Measurements from ENCODE around the gene GPC1. TPM values are rescaled to one million over a fixed set of nuclear protein-coding genes. Genes with fewer than 3 reads are reported as not detected.
A peak's percentile ranks its signal among the peaks of the same experiment; 100 is the strongest.

Gene GPC1
- total RNA-seq, 3 donors from 2014 or later: 13.8 to 56.3 (median 21.0) TPM

DNA sequence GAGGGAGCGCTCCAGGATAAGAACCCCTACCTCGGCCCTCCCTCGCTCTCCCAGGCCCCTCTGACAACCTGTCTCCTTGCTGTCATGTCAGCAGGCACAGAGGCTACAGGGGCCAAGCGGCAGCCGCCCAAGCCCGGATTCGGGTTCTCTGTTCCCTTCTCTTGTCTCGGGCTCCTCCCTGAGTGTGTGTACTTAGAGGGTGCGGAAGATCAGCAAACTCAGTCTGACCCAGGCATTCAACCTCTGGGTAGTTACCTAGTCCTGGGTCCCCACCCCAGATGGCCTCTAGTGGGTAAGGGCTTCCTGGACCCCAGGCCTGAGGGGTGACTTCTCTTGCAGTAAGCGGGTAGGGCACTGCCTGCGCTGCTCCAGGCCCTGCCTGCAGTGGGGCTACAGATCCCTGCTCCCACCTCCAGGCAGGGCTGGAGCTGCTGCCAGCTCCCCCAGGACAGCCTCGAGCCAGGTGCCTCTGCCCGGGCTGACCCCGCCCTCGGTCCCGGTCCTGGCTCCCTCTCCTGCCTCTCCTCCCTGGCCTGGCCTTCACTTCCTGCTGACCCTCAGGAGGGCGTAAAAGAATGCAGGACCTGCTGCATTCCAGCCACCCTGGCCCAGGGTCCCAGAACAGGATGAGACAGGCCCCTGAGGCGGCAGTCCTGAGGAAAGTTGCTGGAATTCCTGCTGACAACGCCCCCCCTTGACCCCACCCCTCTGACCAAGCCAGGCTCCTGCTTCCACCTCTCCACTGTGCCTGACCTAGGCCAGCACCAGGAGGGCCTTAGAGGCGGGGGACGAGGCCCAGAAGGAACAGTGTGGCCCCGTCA is 22.0 kb downstream of the GPC1 start:
- Histone ChIP-seq H3K36me3 (no peaks in the 10 kb centered on the region), H3K27me3 (peaks cover 0 to 3% of the 10 kb centered on the region in 2 donors), H3K27ac (peak overlapping the region in 1 of 2 donors; percentile 67), H3K4me1 (peaks cover 5 to 13% of the 10 kb centered on the region in 2 donors), H3K4me3 (no peak overlapping the region), H3K9me3 (no peaks in the 10 kb centered on the region)
- intact Hi-C loops (cut with DNase I; ENCODE audit: low total_unique reads): no loop called here
- TF ChIP-seq POLR2A (IDR thresholded peaks at IDR 0.05): no peak
- TF ChIP-seq, protein P1, sequence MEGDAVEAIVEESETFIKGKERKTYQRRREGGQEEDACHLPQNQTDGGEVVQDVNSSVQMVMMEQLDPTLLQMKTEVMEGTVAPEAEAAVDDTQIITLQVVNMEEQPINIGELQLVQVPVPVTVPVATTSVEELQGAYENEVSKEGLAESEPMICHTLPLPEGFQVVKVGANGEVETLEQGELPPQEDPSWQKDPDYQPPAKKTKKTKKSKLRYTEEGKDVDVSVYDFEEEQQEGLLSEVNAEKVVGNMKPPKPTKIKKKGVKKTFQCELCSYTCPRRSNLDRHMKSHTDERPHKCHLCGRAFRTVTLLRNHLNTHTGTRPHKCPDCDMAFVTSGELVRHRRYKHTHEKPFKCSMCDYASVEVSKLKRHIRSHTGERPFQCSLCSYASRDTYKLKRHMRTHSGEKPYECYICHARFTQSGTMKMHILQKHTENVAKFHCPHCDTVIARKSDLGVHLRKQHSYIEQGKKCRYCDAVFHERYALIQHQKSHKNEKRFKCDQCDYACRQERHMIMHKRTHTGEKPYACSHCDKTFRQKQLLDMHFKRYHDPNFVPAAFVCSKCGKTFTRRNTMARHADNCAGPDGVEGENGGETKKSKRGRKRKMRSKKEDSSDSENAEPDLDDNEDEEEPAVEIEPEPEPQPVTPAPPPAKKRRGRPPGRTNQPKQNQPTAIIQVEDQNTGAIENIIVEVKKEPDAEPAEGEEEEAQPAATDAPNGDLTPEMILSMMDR (IDR thresholded peaks at IDR 0.05): no peak
- TF ChIP-seq POLR2AphosphoS5 (IDR thresholded peaks at IDR 0.05): no peak
- DNase-seq (ENCODE audit: low spot score in 2 of 2): no peak

DNA sequence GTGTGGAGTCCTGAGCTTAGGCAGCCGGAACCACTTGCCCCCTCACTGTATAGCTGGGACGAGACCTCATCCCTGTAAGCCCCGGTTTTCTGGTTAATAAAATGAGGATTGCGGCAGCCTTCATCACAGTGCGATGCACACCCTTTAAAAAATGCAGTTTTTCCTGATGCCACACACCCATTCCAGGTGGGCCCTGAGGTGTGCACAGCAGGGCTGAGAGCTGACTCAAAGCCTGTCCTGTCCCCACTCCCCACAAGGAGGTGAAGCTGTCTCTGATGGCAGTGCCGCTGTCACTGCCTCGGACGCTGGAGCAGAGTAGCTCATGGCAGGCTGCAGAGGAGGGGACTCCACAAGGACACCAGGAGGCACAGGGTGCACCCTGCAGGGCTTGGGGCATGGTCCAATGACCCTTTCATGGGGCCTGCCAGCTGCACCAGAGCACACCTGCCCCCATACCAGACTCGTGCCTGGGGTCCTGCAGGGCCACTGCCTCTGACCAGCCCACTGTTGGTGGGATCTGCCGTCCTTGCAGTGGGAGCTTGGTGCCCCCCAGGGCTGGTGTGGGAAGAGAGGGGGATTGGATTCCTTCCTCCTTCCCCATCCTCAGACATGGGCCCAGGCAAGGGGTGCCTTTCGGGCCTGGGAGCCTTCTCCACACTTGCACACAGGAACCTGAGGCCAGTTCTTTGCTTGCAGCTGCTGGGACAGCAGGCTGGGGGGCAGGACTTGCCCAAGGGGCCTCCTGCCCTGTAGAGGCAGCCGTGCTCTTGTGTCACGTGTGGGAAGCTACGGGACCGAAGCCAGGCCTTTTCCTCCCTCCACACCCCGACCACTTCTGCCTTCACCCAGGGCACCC is 22.8 kb downstream of the GPC1 start:
- no peaks in the 10 kb centered on the region for H3K9me3 ChIP-seq
- TF ChIP-seq POLR2AphosphoS5 (IDR thresholded peaks at IDR 0.05): no peak
- TF ChIP-seq, protein P1 (IDR thresholded peaks at IDR 0.05): no peak
- no peak for TF ChIP-seq POLR2A (IDR thresholded peaks at IDR 0.05)
- no peak overlapping the region for H3K4me3 ChIP-seq
- H3K27ac ChIP-seq: no peak overlapping the region
- intact Hi-C loops (cut with DNase I; ENCODE audit: low total_unique reads): no loop called here
- no peak for DNase-seq (ENCODE audit: low spot score in 2 of 2)
- H3K27me3 ChIP-seq: peaks cover 0 to 3% of the 10 kb centered on the region in 2 donors
- H3K4me1 ChIP-seq: peaks cover 5 to 13% of the 10 kb centered on the region in 2 donors
- no peaks in the 10 kb centered on the region for H3K36me3 ChIP-seq

DNA sequence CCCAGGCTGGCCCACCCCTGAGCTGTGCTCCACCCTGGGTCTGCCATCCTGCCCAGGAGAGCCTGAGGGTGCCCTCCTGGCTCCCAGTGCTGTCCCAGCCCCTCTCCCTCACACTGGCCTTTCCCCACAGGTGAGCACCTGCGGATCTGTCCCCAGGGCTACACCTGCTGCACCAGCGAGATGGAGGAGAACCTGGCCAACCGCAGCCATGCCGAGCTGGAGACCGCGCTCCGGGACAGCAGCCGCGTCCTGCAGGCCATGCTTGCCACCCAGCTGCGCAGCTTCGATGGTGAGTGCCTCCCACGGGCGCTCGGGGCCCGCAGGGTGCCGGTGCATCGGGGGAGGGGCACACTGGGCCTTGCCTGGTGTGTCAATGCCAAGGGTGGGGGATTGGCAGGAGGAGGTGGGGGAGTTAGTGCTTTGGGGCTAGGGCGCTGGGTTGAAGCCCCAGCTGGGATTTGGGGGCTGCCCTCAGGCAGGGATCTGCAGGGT is 23.5 kb downstream of the GPC1 start:
- Histone ChIP-seq H3K4me3 (no peak overlapping the region), H3K27me3 (no peaks in the 10 kb centered on the region), H3K36me3 (no peaks in the 10 kb centered on the region), H3K27ac (no peak overlapping the region), H3K4me1 (peaks cover 5 to 13% of the 10 kb centered on the region in 2 donors), H3K9me3 (no peaks in the 10 kb centered on the region)
- intact Hi-C loops (cut with DNase I; ENCODE audit: low total_unique reads): no loop called here
- no peak for TF ChIP-seq POLR2AphosphoS5 (IDR thresholded peaks at IDR 0.05)
- no peak for TF ChIP-seq POLR2A (IDR thresholded peaks at IDR 0.05)
- TF ChIP-seq, protein P1 (IDR thresholded peaks at IDR 0.05): no peak
- DNase-seq (ENCODE audit: low spot score in 2 of 2): no peak

DNA sequence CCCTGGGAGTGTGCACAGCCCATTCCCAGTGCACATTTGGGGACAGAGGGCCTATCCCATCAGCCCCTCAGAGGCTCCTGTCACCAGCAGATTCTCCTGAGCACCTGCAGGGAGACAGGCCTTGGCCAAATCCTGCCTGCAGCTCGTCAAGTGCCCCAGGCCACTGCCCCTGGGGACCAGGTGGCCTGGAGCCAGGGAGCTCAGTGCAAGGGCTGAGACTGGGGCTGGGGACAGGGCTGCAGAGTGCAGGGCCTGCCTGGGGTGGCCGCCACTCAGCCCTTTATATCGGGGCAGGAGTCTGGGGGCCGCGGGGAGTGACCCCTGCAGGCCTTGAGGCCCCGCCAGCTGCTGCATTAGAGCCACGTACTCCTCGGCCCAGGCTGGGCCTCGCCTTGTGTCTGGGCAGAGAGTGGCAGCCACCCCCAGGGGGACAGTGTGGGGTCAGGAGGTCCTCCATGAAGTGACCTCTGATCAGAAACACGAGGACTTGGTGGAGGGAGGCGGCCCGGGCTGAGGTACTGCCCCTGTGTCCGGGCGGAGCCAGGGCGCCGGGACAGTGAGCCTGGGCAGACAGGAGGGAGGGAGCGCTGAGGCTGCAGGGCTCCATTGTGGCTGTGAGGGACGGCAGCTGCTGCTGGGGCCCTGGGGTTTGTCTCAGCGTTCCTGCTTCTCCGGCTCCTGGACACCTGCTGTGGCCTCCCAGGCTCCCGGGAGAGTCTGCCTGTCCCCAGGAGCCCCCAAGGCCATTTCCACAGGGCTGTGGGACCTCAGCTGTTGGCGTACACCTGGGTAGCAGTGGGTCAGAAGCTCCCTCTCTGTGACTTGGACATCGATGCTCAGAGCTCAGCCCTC is 24.2 kb downstream of the GPC1 start:
- no peak for DNase-seq (ENCODE audit: low spot score in 2 of 2)
- Histone ChIP-seq H3K9me3 (no peaks in the 10 kb centered on the region), H3K4me3 (no peak overlapping the region), H3K36me3 (no peaks in the 10 kb centered on the region), H3K4me1 (peaks cover 5 to 13% of the 10 kb centered on the region in 2 donors), H3K27ac (no peak overlapping the region), H3K27me3 (no peaks in the 10 kb centered on the region)
- intact Hi-C loops (cut with DNase I; ENCODE audit: low total_unique reads): no loop called here
- no peak for TF ChIP-seq POLR2AphosphoS5 (IDR thresholded peaks at IDR 0.05)
- TF ChIP-seq POLR2A (IDR thresholded peaks at IDR 0.05): no peak
- TF ChIP-seq, protein P1 (IDR thresholded peaks at IDR 0.05): no peak
